DOHH2 (cell line): ENCODE results near the gene VPS37C.

ENCODE experiments used
- EZH2phosphoT487 ChIP-seq: fragments of 200-600 bp; sonication (generic); IDR thresholded peaks from 2 replicates; pipeline ENCODE4 v1.6.1; 2017; ENCODE audit warnings: borderline replicate concordance, mild to moderate bottlenecking, antibody characterized with exemption, low read length, moderate library complexity, mixed read lengths
- TF ChIP-seq, protein P1 (sequence below): fragments of 200-600 bp; sonication (generic); IDR thresholded peaks from one replicate; pipeline ENCODE4 v1.5.1; 2014; ENCODE audit warnings: antibody characterized with exemption, mild to moderate bottlenecking, low read depth, low read length; ENCODE audit not compliant: poor library complexity, severe bottlenecking

- TF ChIP-seq, protein P1, sequence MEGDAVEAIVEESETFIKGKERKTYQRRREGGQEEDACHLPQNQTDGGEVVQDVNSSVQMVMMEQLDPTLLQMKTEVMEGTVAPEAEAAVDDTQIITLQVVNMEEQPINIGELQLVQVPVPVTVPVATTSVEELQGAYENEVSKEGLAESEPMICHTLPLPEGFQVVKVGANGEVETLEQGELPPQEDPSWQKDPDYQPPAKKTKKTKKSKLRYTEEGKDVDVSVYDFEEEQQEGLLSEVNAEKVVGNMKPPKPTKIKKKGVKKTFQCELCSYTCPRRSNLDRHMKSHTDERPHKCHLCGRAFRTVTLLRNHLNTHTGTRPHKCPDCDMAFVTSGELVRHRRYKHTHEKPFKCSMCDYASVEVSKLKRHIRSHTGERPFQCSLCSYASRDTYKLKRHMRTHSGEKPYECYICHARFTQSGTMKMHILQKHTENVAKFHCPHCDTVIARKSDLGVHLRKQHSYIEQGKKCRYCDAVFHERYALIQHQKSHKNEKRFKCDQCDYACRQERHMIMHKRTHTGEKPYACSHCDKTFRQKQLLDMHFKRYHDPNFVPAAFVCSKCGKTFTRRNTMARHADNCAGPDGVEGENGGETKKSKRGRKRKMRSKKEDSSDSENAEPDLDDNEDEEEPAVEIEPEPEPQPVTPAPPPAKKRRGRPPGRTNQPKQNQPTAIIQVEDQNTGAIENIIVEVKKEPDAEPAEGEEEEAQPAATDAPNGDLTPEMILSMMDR: no peak
- TF ChIP-seq EZH2phosphoT487: no peak
Measured at GRCh38 chr11:61092908-61093763, 68.1 kb downstream of the VPS37C start.
